CD4-positive, alpha-beta T cell (primary cell): Measurements from ENCODE around the gene RAPGEF4. TPM values are rescaled to one million over a fixed set of nuclear protein-coding genes. Genes with fewer than 3 reads are reported as not detected.
A peak's percentile ranks its signal among the peaks of the same experiment; 100 is the strongest.

ENCODE experiments used
- ATAC-seq: fragments of 200-7000 bp; cut with Tn5 transposase; one replicate; pipeline ENCODE4 v1.10.0; 2022; ENCODE audit warnings: mild to moderate bottlenecking; ENCODE audit not compliant: poor library complexity
- CTCF ChIA-PET: fragments of 350-600 bp; sonication (Branson Sonifier 250); formaldehyde crosslinking; loops from one replicate; lab custom pipeline; 2021; ENCODE audit warnings: antibody characterized with exemption, inconsistent platforms; lab: Charles Lee
- POLR2A ChIA-PET: fragments of 350-600 bp; sonication (Branson Sonifier 250); formaldehyde crosslinking; loops from one replicate; lab custom pipeline; 2021; ENCODE audit warnings: antibody characterized with exemption, inconsistent platforms; lab: Charles Lee
- DNase-seq, 14 experiments: peaks; one replicate each; pipeline ENCODE4 v3.0.0-alpha.2; 2013 to 2020; ENCODE audit warnings: mixed read lengths in 2 of 14
- H3K27ac ChIP-seq, 2 donors: one replicate each; pipeline versions ENCODE4 v1.5.1 to v1.7.0; 2013; ENCODE audit warnings: low read length in 2 of 2, low read depth in 1 of 2, mild to moderate bottlenecking in 1 of 2
- H3K27me3 ChIP-seq, 2 experiments: 1 replicate in 1 of 2; 2 replicates in 1 of 2; pipeline versions ENCODE4 v1.6.1 to v1.7.0; 2013; ENCODE audit warnings: low read length in 2 of 2, control low read depth in 1 of 2, mild to moderate bottlenecking in 1 of 2, moderate library complexity in 1 of 2; ENCODE audit not compliant: insufficient read depth in 2 of 2, control insufficient read depth in 1 of 2
- H3K36me3 ChIP-seq: one replicate; pipeline ENCODE4 v1.6.1; 2013; ENCODE audit warnings: low read length, control low read depth; ENCODE audit not compliant: insufficient read depth
- H3K4me1 ChIP-seq: one replicate; pipeline ENCODE4 v1.6.1; 2013; ENCODE audit warnings: low read length, control low read depth; ENCODE audit not compliant: insufficient read depth
- H3K4me3 ChIP-seq: one replicate; pipeline ENCODE4 v1.5.1; 2013; ENCODE audit warnings: mild to moderate bottlenecking, low read length, moderate library complexity
- H3K9me3 ChIP-seq, 2 experiments: 1 replicate in 1 of 2; 2 replicates in 1 of 2; pipeline versions ENCODE4 v1.6.1 to v1.7.0; 2013; ENCODE audit warnings: low read length in 2 of 2, mild to moderate bottlenecking in 2 of 2, control low read depth in 1 of 2, moderate library complexity in 1 of 2; ENCODE audit not compliant: control insufficient read depth in 1 of 2, insufficient read depth in 1 of 2
- H3K27ac Mint-ChIP-seq: one replicate; pipeline ENCODE4 v1.8.0; 2020; ENCODE audit warnings: mixed read lengths
- H3K27me3 Mint-ChIP-seq: one replicate; pipeline ENCODE4 v1.8.0; 2021; ENCODE audit warnings: mixed read lengths
- H3K36me3 Mint-ChIP-seq: one replicate; pipeline ENCODE4 v1.8.0; 2021; ENCODE audit warnings: low read depth, mixed read lengths
- H3K4me1 Mint-ChIP-seq: one replicate; pipeline ENCODE4 v1.8.0; 2021; ENCODE audit warnings: low read depth, mixed read lengths
- H3K4me3 Mint-ChIP-seq: one replicate; pipeline ENCODE4 v1.8.0; 2020; ENCODE audit warnings: mild to moderate bottlenecking, mixed read lengths
- H3K9me3 Mint-ChIP-seq: one replicate; pipeline ENCODE4 v1.8.0; 2020; ENCODE audit warnings: mixed read lengths
- CTCF ChIP-seq: fragments of 200-600 bp; IDR thresholded peaks from one replicate; pipeline ENCODE4 v1.8.0; 2022; ENCODE audit warnings: antibody characterized with exemption, mild to moderate bottlenecking
- intact Hi-C, 2 experiments: fragments of 100-400 bp; cut with DNase I in 1 of 2; cut with micrococcal nuclease in 1 of 2; formaldehyde crosslinking; loops; one replicate each; pipeline versions ENCODE4 v1.15.1 to v1.9.0; 2023 to 2025; cut with DNase I, micrococcal nuclease
- total RNA-seq, 174 experiments: library from RNA in 2 of 174; stranded (reverse) in 2 of 174; gene quantifications; one replicate each; pipeline ENCODE4 v1.2.3 and lab custom pipeline; 2021 to 2026

Gene RAPGEF4
- total RNA-seq, 2 experiments from 2014 or later, result 0.69 to 0.73 TPM

GRCh38 chr2:172937884-172938712 is 202.5 kb downstream of the RAPGEF4 start:
- Histone ChIP-seq H3K4me1 (peaks cover 4% of the 10 kb centered on the region), H3K9me3 (peaks cover 3 to 5% of the 10 kb centered on the region in 2 experiments), H3K27ac (no peak overlapping the region), H3K36me3 (no peaks in the 10 kb centered on the region), H3K4me3 (no peak overlapping the region), H3K27me3 (no peaks in the 10 kb centered on the region)
- TF ChIP-seq CTCF, result no peak
- Mint-ChIP-seq H3K27ac (no peak overlapping the region), H3K36me3 (no peaks in the 10 kb centered on the region), H3K27me3 (no peaks in the 10 kb centered on the region), H3K4me1 (peaks cover 9% of the 10 kb centered on the region), H3K9me3 (peaks cover 11% of the 10 kb centered on the region), H3K4me3 (no peak overlapping the region)
- DNase-seq (no peak), ATAC-seq (no peak)
- ChIA-PET CTCF (no interaction called here), POLR2A (no interaction called here)
- intact Hi-C loops, result no loop called here

DNA sequence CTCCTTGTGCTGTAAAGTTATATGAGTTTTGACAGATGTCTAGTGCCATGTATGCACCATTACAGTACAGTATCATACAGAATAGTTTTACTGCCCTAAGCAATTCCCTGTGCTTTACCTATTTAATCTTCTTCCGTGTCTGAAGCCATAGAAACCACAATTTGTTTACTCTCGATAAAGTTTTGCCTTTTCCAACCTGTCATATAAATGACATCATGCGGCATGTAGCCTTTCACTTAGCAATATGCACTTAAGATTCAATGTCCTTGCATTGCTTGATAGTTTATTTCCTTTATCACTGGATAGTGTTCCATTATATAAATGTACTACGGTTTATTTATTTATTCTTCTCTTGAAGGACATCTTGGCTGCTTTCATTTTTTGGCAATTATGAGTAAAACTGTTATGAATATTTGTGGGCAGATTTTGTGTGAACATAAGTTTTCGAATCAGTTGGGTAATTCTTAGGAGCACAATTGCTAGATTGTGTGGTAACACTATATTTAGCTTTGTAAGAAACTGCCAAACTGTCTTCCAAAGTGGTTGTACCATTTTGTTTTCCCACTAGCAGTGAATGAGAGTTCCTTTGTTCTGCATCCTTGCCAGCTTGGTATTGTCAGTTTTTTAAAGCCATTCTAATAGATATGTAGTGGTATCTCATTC is 203.2 kb downstream of the RAPGEF4 start:
- Mint-ChIP-seq H3K27ac (no peak overlapping the region), H3K36me3 (no peaks in the 10 kb centered on the region), H3K4me1 (peaks cover 16% of the 10 kb centered on the region), H3K4me3 (no peak overlapping the region), H3K9me3 (peaks cover 11% of the 10 kb centered on the region), H3K27me3 (no peaks in the 10 kb centered on the region)
- ChIA-PET CTCF (no interaction called here), POLR2A (no interaction called here)
- Histone ChIP-seq H3K9me3 (peaks cover 3 to 5% of the 10 kb centered on the region in 2 experiments), H3K36me3 (no peaks in the 10 kb centered on the region), H3K4me3 (no peak overlapping the region), H3K27me3 (no peaks in the 10 kb centered on the region), H3K4me1 (peaks cover 6% of the 10 kb centered on the region), H3K27ac (no peak overlapping the region)
- TF ChIP-seq CTCF, result no peak
- DNase-seq (no peak), ATAC-seq (no peak)
- intact Hi-C loops, result no loop called here

GRCh38 chr2:172943539-172943938 is 207.9 kb downstream of the RAPGEF4 start:
- H3K9me3 ChIP-seq, result peaks cover 0 to 5% of the 10 kb centered on the region in 2 experiments
- CTCF ChIA-PET, result no interaction called here
- DNase-seq, result peak in 3 of 14 experiments; percentile 11 to 31 (median 25)
- ATAC-seq, result peak; percentile 86
- H3K36me3 ChIP-seq, result no peaks in the 10 kb centered on the region
- POLR2A ChIA-PET, result interaction anchor here (1.2 kb wide), 1 partner anchor 27 kb away, joined by 3 read pairs; no protein-coding TSS in a partner anchor
- H3K4me1 ChIP-seq, result peaks cover 11% of the 10 kb centered on the region
- no peaks in the 10 kb centered on the region for H3K27me3 ChIP-seq
- H3K27ac ChIP-seq, result peak overlapping the region; percentile 12 to 30
- peaks cover 32% of the 10 kb centered on the region for H3K4me1 Mint-ChIP-seq
- peak overlapping the region; percentile 5 for H3K4me3 Mint-ChIP-seq
- H3K4me3 ChIP-seq, result no peak overlapping the region
- peak overlapping the region; percentile 79 for H3K27ac Mint-ChIP-seq
- H3K36me3 Mint-ChIP-seq, result no peaks in the 10 kb centered on the region
- TF ChIP-seq CTCF, result no peak
- H3K27me3 Mint-ChIP-seq, result no peaks in the 10 kb centered on the region
- peaks cover 11% of the 10 kb centered on the region for H3K9me3 Mint-ChIP-seq
- intact Hi-C loops, result no loop called here
